Suprapubic skin (tissue), 4 donors: ENCODE data around the gene PIK3AP1. TPM values are rescaled to one million over a fixed set of nuclear protein-coding genes. Genes with fewer than 3 reads are reported as not detected.
A peak's percentile ranks its signal among the peaks of the same experiment; 100 is the strongest.
"Not testable (repeated sequence)": the region's sequence is repeated elsewhere in the genome, so short reads cannot be mapped to it uniquely, and the experiment has no call there.

Source experiments
- DNase-seq, 2 donors: peaks; one replicate each; pipeline ENCODE4 v3.0.0-alpha.2; 2019; ENCODE audit warnings: low spot score in 2 of 2
- H3K27ac ChIP-seq: fragments of 200-600 bp; sonication (generic); one replicate; pipeline ENCODE4 v1.5.1; 2019
- H3K27me3 ChIP-seq: fragments of 200-600 bp; sonication (generic); one replicate; pipeline ENCODE4 v1.5.1; 2019
- H3K36me3 ChIP-seq: fragments of 200-600 bp; sonication (generic); one replicate; pipeline ENCODE4 v1.5.1; 2019
- H3K4me1 ChIP-seq: fragments of 200-600 bp; sonication (generic); one replicate; pipeline ENCODE4 v1.5.1; 2019
- H3K4me3 ChIP-seq: fragments of 200-600 bp; sonication (generic); one replicate; pipeline ENCODE4 v1.5.1; 2019; ENCODE audit warnings: mild to moderate bottlenecking
- H3K9me3 ChIP-seq: fragments of 200-600 bp; sonication (generic); one replicate; pipeline ENCODE4 v1.5.1; 2019
- EP300 ChIP-seq: sonication (generic); formaldehyde crosslinking; IDR thresholded peaks from one replicate; pipeline ENCODE4 v1.6.1; 2017; ENCODE audit warnings: antibody characterized with exemption
- POLR2A ChIP-seq, 2 donors: fragments of 450-650 bp; IDR thresholded peaks; one replicate each; pipeline ENCODE4 v1.6.1; 2017; ENCODE audit warnings: antibody characterized with exemption in 2 of 2, mild to moderate bottlenecking in 2 of 2, moderate library complexity in 2 of 2
- POLR2AphosphoS5 ChIP-seq, 3 donors: sonication (generic); formaldehyde crosslinking; IDR thresholded peaks; one replicate each; pipeline ENCODE4 v1.6.1; 2017; ENCODE audit warnings: antibody characterized with exemption in 3 of 3
- WGBS: methylation state at CpG from one replicate; pipeline ENCODE4 v1.1.5; 2018; 5-methylcytosine and 5-hydroxymethylcytosine counted together
- total RNA-seq, 4 donors: library from RNA; depleted of rRNA; stranded (reverse); fragments of >200 nt; gene quantifications; one replicate each; pipeline ENCODE4 v1.1.0, GENCODE V29; 2016
- TF ChIP-seq, protein P1 (sequence below), 2 donors: fragments of 200-600 bp in 1 of 2; fragments of 450-650 bp in 1 of 2; sonication (generic) in 1 of 2; IDR thresholded peaks; one replicate each; pipeline ENCODE4 v1.5.1; 2016 to 2019; ENCODE audit warnings: antibody characterized with exemption in 2 of 2, mild to moderate bottlenecking in 1 of 2, moderate library complexity in 1 of 2

The PIK3AP1 gene
- total RNA-seq, 4 donors from 2014 or later: 2.2 to 5.6 (median 4.0) TPM

DNA sequence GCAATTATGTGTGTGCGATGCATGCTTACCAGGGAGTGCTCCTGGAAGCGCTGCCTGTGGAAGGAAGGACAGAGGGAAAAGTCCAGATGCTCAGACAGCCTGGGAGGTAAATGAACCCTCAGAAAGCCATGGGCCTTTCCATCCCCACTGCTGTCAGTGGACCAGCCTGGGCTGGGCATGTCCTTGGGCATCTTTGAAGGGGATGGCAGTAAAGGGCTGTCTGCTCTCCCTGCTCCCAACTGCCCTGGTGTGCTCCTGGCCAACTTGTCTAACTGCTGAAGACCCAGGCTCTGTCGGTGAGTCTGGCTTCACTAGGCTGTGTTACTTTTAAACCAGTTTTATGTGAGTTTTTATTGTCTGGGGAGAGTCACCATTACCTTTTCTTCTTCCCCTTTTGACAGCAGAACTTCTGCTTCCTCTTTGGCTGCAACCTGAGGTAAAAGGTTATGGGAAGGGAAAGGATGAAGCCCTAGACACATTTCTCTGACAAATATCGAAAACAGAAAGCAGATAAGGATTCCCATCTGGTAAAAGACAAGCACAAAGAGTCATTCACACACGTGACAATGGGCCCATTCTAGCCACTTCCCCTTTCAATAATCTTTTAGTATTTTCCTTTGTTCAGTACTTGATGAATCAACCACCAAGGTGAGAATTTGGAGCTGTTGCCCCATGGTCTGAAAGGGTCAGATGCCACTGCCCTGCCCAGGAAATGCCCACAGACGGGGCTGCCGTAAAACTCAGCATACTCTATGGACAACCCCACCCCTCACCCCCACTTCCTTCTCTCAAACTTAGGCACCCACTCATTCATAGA is 27.6 kb upstream of the PIK3AP1 start:
- no peak for DNase-seq
- Histone ChIP-seq H3K4me1 (no peaks in the 10 kb centered on the region), H3K27ac (no peak overlapping the region), H3K36me3 (no peaks in the 10 kb centered on the region), H3K27me3 (no peaks in the 10 kb centered on the region), H3K9me3 (no peaks in the 10 kb centered on the region), H3K4me3 (no peak overlapping the region)
- 59% methylated on average over 7 of the region's 7 CpGs for WGBS
- TF ChIP-seq, protein P1, sequence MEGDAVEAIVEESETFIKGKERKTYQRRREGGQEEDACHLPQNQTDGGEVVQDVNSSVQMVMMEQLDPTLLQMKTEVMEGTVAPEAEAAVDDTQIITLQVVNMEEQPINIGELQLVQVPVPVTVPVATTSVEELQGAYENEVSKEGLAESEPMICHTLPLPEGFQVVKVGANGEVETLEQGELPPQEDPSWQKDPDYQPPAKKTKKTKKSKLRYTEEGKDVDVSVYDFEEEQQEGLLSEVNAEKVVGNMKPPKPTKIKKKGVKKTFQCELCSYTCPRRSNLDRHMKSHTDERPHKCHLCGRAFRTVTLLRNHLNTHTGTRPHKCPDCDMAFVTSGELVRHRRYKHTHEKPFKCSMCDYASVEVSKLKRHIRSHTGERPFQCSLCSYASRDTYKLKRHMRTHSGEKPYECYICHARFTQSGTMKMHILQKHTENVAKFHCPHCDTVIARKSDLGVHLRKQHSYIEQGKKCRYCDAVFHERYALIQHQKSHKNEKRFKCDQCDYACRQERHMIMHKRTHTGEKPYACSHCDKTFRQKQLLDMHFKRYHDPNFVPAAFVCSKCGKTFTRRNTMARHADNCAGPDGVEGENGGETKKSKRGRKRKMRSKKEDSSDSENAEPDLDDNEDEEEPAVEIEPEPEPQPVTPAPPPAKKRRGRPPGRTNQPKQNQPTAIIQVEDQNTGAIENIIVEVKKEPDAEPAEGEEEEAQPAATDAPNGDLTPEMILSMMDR (IDR thresholded peaks at IDR 0.05): no peak
- TF ChIP-seq POLR2AphosphoS5 (IDR thresholded peaks at IDR 0.05) (no peak), POLR2A (IDR thresholded peaks at IDR 0.05) (no peak), EP300 (no peak)

DNA sequence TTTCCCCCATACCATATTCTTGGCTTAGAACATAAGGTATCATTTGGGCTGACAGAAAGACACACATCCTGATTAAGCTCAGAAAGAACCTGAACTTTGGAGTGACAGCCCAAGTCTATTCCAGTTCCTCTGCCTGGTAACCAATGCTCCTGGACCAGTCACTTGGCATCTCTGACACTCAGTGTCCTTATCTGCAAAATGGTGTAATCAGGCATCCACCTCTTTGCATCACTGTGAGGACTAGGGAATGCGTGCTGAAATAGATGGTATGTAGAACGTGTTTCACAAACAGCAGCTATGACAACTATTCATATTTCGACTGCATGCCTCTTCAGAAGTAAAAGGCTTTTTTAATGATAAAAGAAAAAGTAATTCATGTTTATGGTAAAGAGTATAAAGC is 26.2 kb upstream of the PIK3AP1 start:
- no peak for TF ChIP-seq POLR2A (IDR thresholded peaks at IDR 0.05)
- no peak for TF ChIP-seq EP300
- no peak for TF ChIP-seq POLR2AphosphoS5 (IDR thresholded peaks at IDR 0.05)
- TF ChIP-seq, protein P1 (IDR thresholded peaks at IDR 0.05): no peak
- no peak for DNase-seq
- WGBS: 70% methylated on average over 3 of the region's 3 CpGs

DNA sequence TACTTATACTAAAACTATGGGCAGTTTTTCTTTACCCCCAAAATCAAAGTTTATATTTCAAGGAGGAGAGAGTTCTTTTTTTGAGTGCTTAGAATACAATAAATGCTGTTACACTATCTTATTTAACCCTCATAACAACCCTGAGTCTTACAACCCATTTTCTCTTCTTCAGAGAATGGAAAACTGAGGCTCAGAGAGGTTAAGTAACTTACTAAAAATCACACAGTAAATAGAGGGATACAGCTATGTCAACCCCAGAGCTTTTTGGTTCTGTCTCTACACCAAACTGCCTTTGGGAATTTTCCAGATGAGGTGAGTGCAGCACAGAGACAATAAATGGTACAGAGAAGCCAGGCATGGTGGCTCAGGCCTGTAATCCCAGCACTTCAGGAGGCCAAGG is 25.6 kb upstream of the PIK3AP1 start:
- TF ChIP-seq, protein P1 (IDR thresholded peaks at IDR 0.05): no peak
- TF ChIP-seq EP300 (no peak), POLR2AphosphoS5 (IDR thresholded peaks at IDR 0.05) (no peak), POLR2A (IDR thresholded peaks at IDR 0.05) (no peak)
- Histone ChIP-seq H3K27me3 (no peaks in the 10 kb centered on the region), H3K36me3 (no peaks in the 10 kb centered on the region), H3K4me1 (no peaks in the 10 kb centered on the region), H3K9me3 (no peaks in the 10 kb centered on the region), H3K27ac (no peak overlapping the region), H3K4me3 (no peak overlapping the region)
- DNase-seq: no peak

More for the DNA sequence above, 26.2 kb upstream of the PIK3AP1 start:
- Histone ChIP-seq H3K27me3 (no peaks in the 10 kb centered on the region), H3K4me1 (no peaks in the 10 kb centered on the region), H3K4me3 (no peak overlapping the region), H3K9me3 (no peaks in the 10 kb centered on the region), H3K27ac (no peak overlapping the region), H3K36me3 (no peaks in the 10 kb centered on the region)

DNA sequence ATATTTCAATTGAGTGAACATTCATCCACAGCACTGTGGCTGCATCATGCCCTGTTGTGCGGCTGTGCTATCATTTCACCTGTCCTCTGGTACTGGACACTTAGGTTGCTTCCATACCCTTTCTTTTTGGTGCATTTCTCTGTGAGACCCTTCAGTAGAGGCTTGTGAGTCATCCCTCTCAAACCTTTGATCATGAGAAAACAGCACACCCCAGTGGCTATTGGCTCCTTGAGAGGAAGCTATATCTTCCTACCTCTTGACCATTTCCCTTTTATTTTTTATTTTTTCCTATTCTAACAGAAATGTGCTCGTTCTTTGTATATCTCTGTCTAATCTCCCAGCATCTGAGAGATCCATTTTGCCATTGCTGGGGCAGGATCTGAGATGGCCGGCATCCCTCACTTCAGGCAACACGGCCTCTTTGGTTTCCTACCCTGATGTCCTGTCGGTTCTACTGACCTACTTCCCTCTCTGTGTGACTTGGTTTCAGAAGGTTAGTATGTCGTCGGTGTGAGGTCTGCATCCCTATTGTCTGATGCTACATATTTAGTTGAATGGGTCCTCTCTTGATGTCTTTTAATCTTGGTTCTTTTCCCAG is 23.8 kb upstream of the PIK3AP1 start:
- Histone ChIP-seq H3K27me3 (no peaks in the 10 kb centered on the region), H3K4me1 (no peaks in the 10 kb centered on the region), H3K27ac (no peak overlapping the region), H3K9me3 (no peaks in the 10 kb centered on the region), H3K36me3 (no peaks in the 10 kb centered on the region), H3K4me3 (no peak overlapping the region)
- no peak for TF ChIP-seq EP300
- TF ChIP-seq, protein P1 (IDR thresholded peaks at IDR 0.05): no peak
- no peak for TF ChIP-seq POLR2A (IDR thresholded peaks at IDR 0.05)
- TF ChIP-seq POLR2AphosphoS5 (IDR thresholded peaks at IDR 0.05): no peak
- DNase-seq: peak in 1 of 2 donors; percentile 7
- WGBS: 68% methylated on average over 7 of the region's 7 CpGs

DNA sequence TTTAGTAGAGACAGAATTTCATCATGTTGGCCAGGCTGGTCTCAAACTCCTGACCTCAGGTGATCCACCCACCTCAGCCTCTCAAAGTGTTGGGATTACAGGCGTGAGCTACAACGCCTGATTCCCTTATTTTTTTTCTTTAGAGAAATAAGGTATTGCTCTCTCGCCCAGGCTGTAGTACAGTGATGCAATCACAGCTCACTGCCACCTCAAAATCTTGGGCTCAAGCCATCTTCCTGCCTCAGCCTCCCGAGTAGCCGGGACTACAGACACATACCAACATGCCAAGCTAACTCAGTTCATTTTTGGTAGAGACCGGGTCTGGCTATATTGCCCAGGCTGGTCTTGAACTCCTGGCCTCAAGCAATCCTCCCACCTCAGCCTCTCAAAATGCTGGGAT is 21.2 kb upstream of the PIK3AP1 start:
- DNase-seq: peak in 1 of 2 donors; percentile 20
- not testable (repeated sequence) for H3K36me3 ChIP-seq, H3K27ac ChIP-seq, H3K4me3 ChIP-seq, H3K27me3 ChIP-seq, H3K4me1 ChIP-seq, H3K9me3 ChIP-seq
- 63% methylated on average over 6 of the region's 6 CpGs for WGBS
